Sigmoid colon (tissue), 4 donors: ENCODE data around the gene VOPP1.

Source experiments
- EP300 ChIP-seq, 4 donors: sonication (generic); formaldehyde crosslinking; IDR thresholded peaks; one replicate each; pipeline ENCODE4 v1.6.1; 2017; ENCODE audit warnings: antibody characterized with exemption in 4 of 4
- POLR2AphosphoS5 ChIP-seq, 4 donors: sonication (generic); formaldehyde crosslinking; IDR thresholded peaks; one replicate each; pipeline ENCODE4 v1.6.1; 2017; ENCODE audit warnings: antibody characterized with exemption in 4 of 4
- TF ChIP-seq, protein P1 (sequence below), 4 experiments: fragments of 450-650 bp in 3 of 4; fragments of 200-600 bp in 1 of 4; IDR thresholded peaks; one replicate each; pipeline ENCODE4 v1.5.1; 2016 to 2019; ENCODE audit warnings: antibody characterized with exemption in 4 of 4, mild to moderate bottlenecking in 3 of 4, moderate library complexity in 2 of 4

- TF ChIP-seq, protein P1, sequence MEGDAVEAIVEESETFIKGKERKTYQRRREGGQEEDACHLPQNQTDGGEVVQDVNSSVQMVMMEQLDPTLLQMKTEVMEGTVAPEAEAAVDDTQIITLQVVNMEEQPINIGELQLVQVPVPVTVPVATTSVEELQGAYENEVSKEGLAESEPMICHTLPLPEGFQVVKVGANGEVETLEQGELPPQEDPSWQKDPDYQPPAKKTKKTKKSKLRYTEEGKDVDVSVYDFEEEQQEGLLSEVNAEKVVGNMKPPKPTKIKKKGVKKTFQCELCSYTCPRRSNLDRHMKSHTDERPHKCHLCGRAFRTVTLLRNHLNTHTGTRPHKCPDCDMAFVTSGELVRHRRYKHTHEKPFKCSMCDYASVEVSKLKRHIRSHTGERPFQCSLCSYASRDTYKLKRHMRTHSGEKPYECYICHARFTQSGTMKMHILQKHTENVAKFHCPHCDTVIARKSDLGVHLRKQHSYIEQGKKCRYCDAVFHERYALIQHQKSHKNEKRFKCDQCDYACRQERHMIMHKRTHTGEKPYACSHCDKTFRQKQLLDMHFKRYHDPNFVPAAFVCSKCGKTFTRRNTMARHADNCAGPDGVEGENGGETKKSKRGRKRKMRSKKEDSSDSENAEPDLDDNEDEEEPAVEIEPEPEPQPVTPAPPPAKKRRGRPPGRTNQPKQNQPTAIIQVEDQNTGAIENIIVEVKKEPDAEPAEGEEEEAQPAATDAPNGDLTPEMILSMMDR (IDR thresholded peaks at IDR 0.05) = no peak
- TF ChIP-seq EP300 (IDR thresholded peaks at IDR 0.05) (no peak), POLR2AphosphoS5 (IDR thresholded peaks at IDR 0.05) (no peak)
Measured at GRCh38 chr7:55591282-55591931, 19.1 kb upstream of the VOPP1 start.
